Measurements from ENCODE around the gene ADIG.

The ADIG gene

GRCh38 chr20:38612751-38613515 lies 31.9 kb downstream of the ADIG start:
- TF ChIP-seq CTCF (IDR thresholded peaks at IDR 0.05; ENCODE audit: borderline replicate concordance, insufficient read depth, low read depth, low read length) = no peak
- no peak overlapping the region for H3K4me3 ChIP-seq (ENCODE audit: low read depth, low read length)

- H3K4me3 ChIP-seq (ENCODE audit: low read depth, low read length) = no peak overlapping the region
- TF ChIP-seq CTCF (IDR thresholded peaks at IDR 0.05; ENCODE audit: borderline replicate concordance, insufficient read depth, low read depth, low read length) = no peak
These were observed 34.3 kb downstream of the ADIG start for GRCh38 chr20:38615283-38615682.

GRCh38 chr20:38616457-38616856 lies 35.5 kb downstream of the ADIG start:
- no peak for TF ChIP-seq CTCF (IDR thresholded peaks at IDR 0.05; ENCODE audit: borderline replicate concordance, insufficient read depth, low read depth, low read length)
- no peak overlapping the region for H3K4me3 ChIP-seq (ENCODE audit: low read depth, low read length)

- no peak for TF ChIP-seq CTCF (IDR thresholded peaks at IDR 0.05; ENCODE audit: borderline replicate concordance, insufficient read depth, low read depth, low read length)
- H3K4me3 ChIP-seq (ENCODE audit: low read depth, low read length) = no peak overlapping the region
These were observed 36.2 kb downstream of the ADIG start for GRCh38 chr20:38617011-38617829.

GRCh38 chr20:38617830-38618196 lies 36.8 kb downstream of the ADIG start:
- no peak overlapping the region for H3K4me3 ChIP-seq (ENCODE audit: low read depth, low read length)
- TF ChIP-seq CTCF (IDR thresholded peaks at IDR 0.05; ENCODE audit: borderline replicate concordance, insufficient read depth, low read depth, low read length) = no peak

GRCh38 chr20:38620441-38620840 lies 39.4 kb downstream of the ADIG start:
- TF ChIP-seq CTCF (IDR thresholded peaks at IDR 0.05; ENCODE audit: borderline replicate concordance, insufficient read depth, low read depth, low read length) = no peak
- no peak overlapping the region for H3K4me3 ChIP-seq (ENCODE audit: low read depth, low read length)

GRCh38 chr20:38623061-38623460 lies 42.1 kb downstream of the ADIG start:
- no peak for TF ChIP-seq CTCF (IDR thresholded peaks at IDR 0.05; ENCODE audit: borderline replicate concordance, insufficient read depth, low read depth, low read length)
- no peak overlapping the region for H3K4me3 ChIP-seq (ENCODE audit: low read depth, low read length)

Data from GM12875 (cell line).